ENCODE measurements around the gene HNF1A. TPM values are rescaled to one million over a fixed set of nuclear protein-coding genes. Genes with fewer than 3 reads are reported as not detected.

The HNF1A gene
- total and polyA plus RNA-seq, 2 of the 13 experiments (the other 11 are each of a cell fraction or from before 2014, with no cell fraction given), result 13.4 to 34.7 TPM

- TF ChIP-seq CREM (IDR thresholded peaks at IDR 0.05) (no peak), CREM (CRISPR knock-in tag; IDR thresholded peaks at IDR 0.05) (no peak), ZNF362 (CRISPR knock-in tag; IDR thresholded peaks at IDR 0.05; ENCODE audit: borderline replicate concordance) (no peak), CSRNP2 (CRISPR knock-in tag; conservative IDR thresholded peaks at IDR 0.05; ENCODE audit: low read depth) (no peak), PHB2 (IDR thresholded peaks at IDR 0.05; ENCODE audit: partially characterized antibody) (no peak), SMC3 (IDR thresholded peaks at IDR 0.05; ENCODE audit: low read length) (no peak), ZNF407 (CRISPR knock-in tag; IDR thresholded peaks at IDR 0.05; ENCODE audit: not compliant biosample characterization) (no peak), SRSF9 (IDR thresholded peaks at IDR 0.05; ENCODE audit: borderline replicate concordance, insufficient read depth, low read depth, low read length, poor library complexity, severe bottlenecking) (no peak), ZNF772 (CRISPR knock-in tag; IDR thresholded peaks at IDR 0.05) (peak; percentile 80; the same call in 1 of the 2 replicates), PRPF4 (IDR thresholded peaks at IDR 0.05; ENCODE audit: low read depth, low read length, poor library complexity, severe bottlenecking) (peak; percentile 55), NFE2 (CRISPR knock-in tag; IDR thresholded peaks at IDR 0.05) (no peak), ZNF367 (CRISPR knock-in tag; IDR thresholded peaks at IDR 0.05; ENCODE audit: borderline replicate concordance) (no peak), ZFX (CRISPR knock-in tag; IDR thresholded peaks at IDR 0.05; ENCODE audit: low read depth) (peak; percentile 66), ETS1 (CRISPR knock-in tag; IDR thresholded peaks at IDR 0.05) (no peak; the same call in none of the 2 replicates), SP1 (IDR thresholded peaks at IDR 0.05) (no peak), SP1 (CRISPR knock-in tag; IDR thresholded peaks at IDR 0.05) (peak; percentile 30; the same call in 1 of the 2 replicates), ZNF24 (IDR thresholded peaks at IDR 0.05) (no peak), FOSL2 (CRISPR knock-in tag; IDR thresholded peaks at IDR 0.05) (peak; percentile 19; the same call in 1 of the 2 replicates)
Observed at GRCh38 chr12:120979862-120980696, 1.7 kb downstream of the HNF1A start (continued).

Data from HepG2 (cell line).